Activated naive CD4-positive, alpha-beta T cell treated with anti-CD3 and anti-CD28 coated beads, Interleukin-2, amount 10 ng/mL, durations not matched to agents 7 days and 5 days (primary cell): ENCODE measurements around the gene BEST2.

Experiments used
- CTCF ChIA-PET: fragments of 350-600 bp; sonication (Branson Sonifier 250); formaldehyde crosslinking; loops from one replicate; lab custom pipeline; 2021; ENCODE audit warnings: antibody characterized with exemption; lab: Charles Lee
- DNase-seq: peaks from one replicate; pipeline ENCODE4 v3.0.0-alpha.2; 2020
- H3K27ac Mint-ChIP-seq: one replicate; pipeline ENCODE4 v1.8.0; 2021; ENCODE audit warnings: mild to moderate bottlenecking, moderate library complexity, mixed read lengths
- H3K27me3 Mint-ChIP-seq: one replicate; pipeline ENCODE4 v1.8.0; 2021; ENCODE audit warnings: mild to moderate bottlenecking, mixed read lengths
- H3K36me3 Mint-ChIP-seq: one replicate; pipeline ENCODE4 v1.8.0; 2021; ENCODE audit warnings: mixed read lengths
- H3K4me1 Mint-ChIP-seq: one replicate; pipeline ENCODE4 v1.8.0; 2021; ENCODE audit warnings: mixed read lengths
- H3K4me3 Mint-ChIP-seq: one replicate; pipeline ENCODE4 v1.8.0; 2021; ENCODE audit warnings: mild to moderate bottlenecking, moderate library complexity, mixed read lengths
- H3K9me3 Mint-ChIP-seq: one replicate; pipeline ENCODE4 v1.8.0; 2021; ENCODE audit warnings: mixed read lengths

BEST2 gene

GRCh38 chr19:12737835-12738351, 13.7 kb upstream of the BEST2 start:
- H3K4me1 Mint-ChIP-seq, result peaks cover 40% of the 10 kb centered on the region
- H3K36me3 Mint-ChIP-seq, result peaks cover 29% of the 10 kb centered on the region
- no peaks in the 10 kb centered on the region for H3K9me3 Mint-ChIP-seq
- peak overlapping the region; percentile 100 for H3K4me3 Mint-ChIP-seq
- H3K27me3 Mint-ChIP-seq, result no peaks in the 10 kb centered on the region
- CTCF ChIA-PET, result interaction anchor here (0.9 to 2.7 kb wide), 2 partner anchors 19 to 39 kb away, joined by 3 to 23 read pairs; no protein-coding TSS in a partner anchor
- H3K27ac Mint-ChIP-seq, result peak overlapping the region; percentile 92
- DNase-seq, result no peak

- Mint-ChIP-seq H3K9me3 (peaks cover 12% of the 10 kb centered on the region), H3K27ac (no peak overlapping the region), H3K36me3 (peaks cover 36% of the 10 kb centered on the region), H3K27me3 (peaks cover 12% of the 10 kb centered on the region), H3K4me3 (no peak overlapping the region), H3K4me1 (peaks cover 5% of the 10 kb centered on the region)
- CTCF ChIA-PET, result no interaction called here
- no peak for DNase-seq
These were observed 6.3 kb upstream of the BEST2 start for GRCh38 chr19:12745166-12745897.

- CTCF ChIA-PET, result interaction anchor here (3.0 kb wide), 1 partner anchor 12 kb away, joined by 15 read pairs; no protein-coding TSS in a partner anchor
These were observed 3.1 kb upstream of the BEST2 start for GRCh38 chr19:12748489-12748888.

GRCh38 chr19:12749938-12750521, 1.6 kb upstream of the BEST2 start:
- CTCF ChIA-PET, result interaction anchor here (0.8 to 2.1 kb wide), 2 partner anchors 10 to 16 kb away, joined by 3 to 11 read pairs; no protein-coding TSS in a partner anchor
- H3K27me3 Mint-ChIP-seq, result peaks cover 53% of the 10 kb centered on the region
- H3K4me3 Mint-ChIP-seq, result no peak overlapping the region
- no peak overlapping the region for H3K27ac Mint-ChIP-seq
- no peak for DNase-seq
- H3K9me3 Mint-ChIP-seq, result peaks cover 12% of the 10 kb centered on the region
- peaks cover 25% of the 10 kb centered on the region for H3K36me3 Mint-ChIP-seq
- peaks cover 5% of the 10 kb centered on the region for H3K4me1 Mint-ChIP-seq

More at GRCh38 chr19:12748489-12748888, 3.1 kb upstream of the BEST2 start:
- H3K27ac Mint-ChIP-seq, result no peak overlapping the region
- H3K27me3 Mint-ChIP-seq, result peaks cover 40% of the 10 kb centered on the region
- no peak overlapping the region for H3K4me3 Mint-ChIP-seq
- H3K4me1 Mint-ChIP-seq, result peaks cover 5% of the 10 kb centered on the region
- DNase-seq, result no peak
- peaks cover 12% of the 10 kb centered on the region for H3K9me3 Mint-ChIP-seq
- peaks cover 25% of the 10 kb centered on the region for H3K36me3 Mint-ChIP-seq

GRCh38 chr19:12750851-12751250, 740 bp upstream of the BEST2 start:
- DNase-seq, result no peak
- Mint-ChIP-seq H3K27me3 (peaks cover 60% of the 10 kb centered on the region), H3K4me3 (no peak overlapping the region), H3K9me3 (peaks cover 12% of the 10 kb centered on the region), H3K36me3 (peaks cover 23% of the 10 kb centered on the region), H3K4me1 (peaks cover 5% of the 10 kb centered on the region), H3K27ac (no peak overlapping the region)
- CTCF ChIA-PET, result interaction anchor here (0.8 to 2.1 kb wide), 2 partner anchors 9 to 15 kb away, joined by 3 to 11 read pairs; no protein-coding TSS in a partner anchor

- Mint-ChIP-seq H3K4me3 (no peak overlapping the region), H3K9me3 (peaks cover 12% of the 10 kb centered on the region), H3K36me3 (peaks cover 12% of the 10 kb centered on the region), H3K27ac (no peak overlapping the region), H3K4me1 (peaks cover 5% of the 10 kb centered on the region), H3K27me3 (peaks cover 70% of the 10 kb centered on the region)
- no peak for DNase-seq
- CTCF ChIA-PET, result interaction anchor here (0.8 to 1.5 kb wide), 2 partner anchors 8 to 14 kb away, joined by 3 to 4 read pairs; no protein-coding TSS in a partner anchor
These were observed 628 bp downstream of the BEST2 start for GRCh38 chr19:12752056-12752781.

- peaks cover 85% of the 10 kb centered on the region for H3K27me3 Mint-ChIP-seq
- H3K27ac Mint-ChIP-seq, result no peak overlapping the region
- H3K36me3 Mint-ChIP-seq, result no peaks in the 10 kb centered on the region
- no peaks in the 10 kb centered on the region for H3K9me3 Mint-ChIP-seq
- H3K4me3 Mint-ChIP-seq, result no peak overlapping the region
- no peak for DNase-seq
- peaks cover 8% of the 10 kb centered on the region for H3K4me1 Mint-ChIP-seq
- CTCF ChIA-PET, result interaction anchor here (1.0 to 30.6 kb wide), 9 partner anchors 11 to 695 kb away, joined by 3 to 706 read pairs (median 5); partner anchors contain the start of genes GET3, JUNB, PRDX2 and THSD8
These were observed 3.0 kb downstream of the BEST2 start for GRCh38 chr19:12754465-12755196.

GRCh38 chr19:12756150-12756883, 4.7 kb downstream of the BEST2 start:
- Mint-ChIP-seq H3K4me3 (no peak overlapping the region), H3K27me3 (peaks cover 74% of the 10 kb centered on the region), H3K36me3 (no peaks in the 10 kb centered on the region), H3K9me3 (no peaks in the 10 kb centered on the region), H3K4me1 (peaks cover 8% of the 10 kb centered on the region), H3K27ac (no peak overlapping the region)
- DNase-seq, result no peak
- CTCF ChIA-PET, result interaction anchor here (0.8 to 30.6 kb wide), 8 partner anchors 9 to 41 kb away, joined by 3 to 706 read pairs (median 13); partner anchors contain the start of genes GET3, JUNB, PRDX2 and THSD8

- CTCF ChIA-PET, result interaction anchor here (0.9 to 30.6 kb wide), 17 partner anchors 8 to 106 kb away, joined by 3 to 706 read pairs (median 9); partner anchors contain the start of genes GET3, JUNB, PRDX2 and RNASEH2A
- no peak overlapping the region for H3K27ac Mint-ChIP-seq
These were observed 6.1 kb downstream of the BEST2 start for GRCh38 chr19:12757544-12758274.

GRCh38 chr19:12759686-12760085, 8.1 kb downstream of the BEST2 start:
- no peak for DNase-seq
- Mint-ChIP-seq H3K36me3 (no peaks in the 10 kb centered on the region), H3K27me3 (peaks cover 46% of the 10 kb centered on the region), H3K9me3 (no peaks in the 10 kb centered on the region), H3K4me3 (no peak overlapping the region), H3K27ac (no peak overlapping the region), H3K4me1 (peaks cover 8% of the 10 kb centered on the region)
- CTCF ChIA-PET, result interaction anchor here (1.1 to 30.6 kb wide), 12 partner anchors 9 to 90 kb away, joined by 4 to 706 read pairs (median 12); partner anchors contain the start of genes HOOK2, JUNB, PRDX2 and THSD8

More at GRCh38 chr19:12757544-12758274, 6.1 kb downstream of the BEST2 start:
- peaks cover 8% of the 10 kb centered on the region for H3K4me1 Mint-ChIP-seq
- DNase-seq, result peak; percentile 76
- H3K27me3 Mint-ChIP-seq, result peaks cover 63% of the 10 kb centered on the region
- H3K4me3 Mint-ChIP-seq, result no peak overlapping the region
- H3K9me3 Mint-ChIP-seq, result no peaks in the 10 kb centered on the region
- H3K36me3 Mint-ChIP-seq, result no peaks in the 10 kb centered on the region

GRCh38 chr19:12763100-12763499, 11.5 kb downstream of the BEST2 start:
- Mint-ChIP-seq H3K9me3 (no peaks in the 10 kb centered on the region), H3K27me3 (peaks cover 27% of the 10 kb centered on the region), H3K4me1 (peaks cover 11% of the 10 kb centered on the region), H3K27ac (no peak overlapping the region), H3K4me3 (no peak overlapping the region), H3K36me3 (no peaks in the 10 kb centered on the region)
- DNase-seq, result no peak
- CTCF ChIA-PET, result interaction anchor here (0.9 to 30.6 kb wide), 8 partner anchors 14 to 86 kb away, joined by 3 to 706 read pairs (median 5); partner anchors contain the start of genes JUNB, PRDX2 and THSD8

GRCh38 chr19:12764698-12765097, 13.1 kb downstream of the BEST2 start:
- Mint-ChIP-seq H3K27ac (no peak overlapping the region), H3K27me3 (peaks cover 12% of the 10 kb centered on the region), H3K36me3 (no peaks in the 10 kb centered on the region), H3K9me3 (no peaks in the 10 kb centered on the region), H3K4me3 (no peak overlapping the region), H3K4me1 (peaks cover 9% of the 10 kb centered on the region)
- CTCF ChIA-PET, result interaction anchor here (0.9 to 30.6 kb wide), 11 partner anchors 8 to 170 kb away, joined by 3 to 706 read pairs (median 9); partner anchors contain the start of genes GET3, JUNB, PRDX2 and THSD8
- DNase-seq, result no peak
